Measurements from ENCODE around the gene EXOG. TPM values are rescaled to one million over a fixed set of nuclear protein-coding genes. Genes with fewer than 3 reads are reported as not detected.
"Not testable (repeated sequence)": the region's sequence is repeated elsewhere in the genome, so short reads cannot be mapped to it uniquely, and the experiment has no call there.

EXOG gene
- polyA plus RNA-seq, 1 donor: 23.4 TPM

GRCh38 chr3:38563070-38563885, 67.1 kb downstream of the EXOG start:
- no peak for DNase-seq

GRCh38 chr3:38563886-38564270, 67.7 kb downstream of the EXOG start:
- DNase-seq: no peak

GRCh38 chr3:38564631-38565338, 68.6 kb downstream of the EXOG start:
- no peak for DNase-seq

- DNase-seq: no peak
Measured at GRCh38 chr3:38565339-38566214, 69.4 kb downstream of the EXOG start.

- DNase-seq: no peak
Measured at GRCh38 chr3:38566215-38566528, 70.0 kb downstream of the EXOG start.

GRCh38 chr3:38566794-38567193, 70.7 kb downstream of the EXOG start:
- not testable (repeated sequence) for DNase-seq

- no peak for DNase-seq
Measured at GRCh38 chr3:38567498-38567897, 71.4 kb downstream of the EXOG start.

GRCh38 chr3:38573111-38573510, 77.0 kb downstream of the EXOG start:
- DNase-seq: no peak

- no peak for DNase-seq
Measured at GRCh38 chr3:38573556-38573955, 77.4 kb downstream of the EXOG start.

GRCh38 chr3:38574411-38575278, 78.5 kb downstream of the EXOG start:
- DNase-seq: no peak

GRCh38 chr3:38575279-38575843, 79.2 kb downstream of the EXOG start:
- no peak for DNase-seq

Other genes starting within 250 kb of the EXOG start
- gene SLC22A13, start 230.5 kb upstream of the EXOG start, polyA plus RNA-seq (ENCODE audit: insufficient read length): 4.4 TPM
- 1.1 TPM for gene SLC22A14, start 214.0 kb upstream of the EXOG start, polyA plus RNA-seq (ENCODE audit: insufficient read length)
- 16.1 TPM for gene XYLB, start 149.6 kb upstream of the EXOG start, polyA plus RNA-seq (ENCODE audit: insufficient read length)
- 23.5 TPM for gene ACVR2B, start 42.5 kb upstream of the EXOG start, polyA plus RNA-seq (ENCODE audit: insufficient read length)
- gene SCN5A, start 153.3 kb downstream of the EXOG start, polyA plus RNA-seq (ENCODE audit: insufficient read length): 1.4 TPM

Measured in left kidney (tissue), 2 donors.